ENCODE data around the gene RNF222. TPM values are rescaled to one million over a fixed set of nuclear protein-coding genes. Genes with fewer than 3 reads are reported as not detected.

Gene RNF222
- total and polyA plus RNA-seq, 2 donors from 2014 or later, result not detected

- no peak overlapping the region for H3K27ac ChIP-seq (ENCODE audit: low read depth in 2 of 2, low read length in 2 of 2)
- H3K36me3 ChIP-seq (ENCODE audit: control insufficient read depth in 2 of 3, insufficient read depth in 3 of 3, low read length in 3 of 3), result no peaks in the 10 kb centered on the region
- no peak overlapping the region for H3K4me3 ChIP-seq (ENCODE audit: low read length in 3 of 3)
- H3K4me1 ChIP-seq (ENCODE audit: control insufficient read depth in 2 of 3, insufficient read depth in 2 of 3, low read depth in 1 of 3, low read length in 3 of 3), result peaks cover 0 to 5% (median 4%) of the 10 kb centered on the region in 3 donors
- TF ChIP-seq CTCF (IDR thresholded peaks at IDR 0.05; ENCODE audit: borderline replicate concordance, extremely low read depth, insufficient read depth), result no peak
- no peaks in the 10 kb centered on the region for H3K27me3 ChIP-seq (ENCODE audit: control insufficient read depth, insufficient read depth, low read length)
- H3K9ac ChIP-seq (ENCODE audit: low read length in 3 of 3), result no peak overlapping the region
- intact Hi-C loops (cut with DNase I), result no loop called here
- no peaks in the 10 kb centered on the region for H3K9me3 ChIP-seq (ENCODE audit: control insufficient read depth in 2 of 3, insufficient read depth in 1 of 3, low read length in 3 of 3)
- no peak for DNase-seq
- FAIRE-seq, result no peak
Measured at GRCh38 chr17:8413328-8413727, 15.7 kb upstream of the RNF222 start.

- no peak overlapping the region for H3K9ac ChIP-seq (ENCODE audit: low read length in 3 of 3)
- H3K27me3 ChIP-seq (ENCODE audit: control insufficient read depth, insufficient read depth, low read length), result no peaks in the 10 kb centered on the region
- H3K4me1 ChIP-seq (ENCODE audit: control insufficient read depth in 2 of 3, insufficient read depth in 2 of 3, low read depth in 1 of 3, low read length in 3 of 3), result peaks cover 0 to 5% (median 4%) of the 10 kb centered on the region in 3 donors
- H3K9me3 ChIP-seq (ENCODE audit: control insufficient read depth in 2 of 3, insufficient read depth in 1 of 3, low read length in 3 of 3), result no peaks in the 10 kb centered on the region
- intact Hi-C loops (cut with DNase I), result no loop called here
- DNase-seq, result no peak
- no peak overlapping the region for H3K4me3 ChIP-seq (ENCODE audit: low read length in 3 of 3)
- FAIRE-seq, result no peak
- no peaks in the 10 kb centered on the region for H3K36me3 ChIP-seq (ENCODE audit: control insufficient read depth in 2 of 3, insufficient read depth in 3 of 3, low read length in 3 of 3)
- no peak overlapping the region for H3K27ac ChIP-seq (ENCODE audit: low read depth in 2 of 2, low read length in 2 of 2)
- TF ChIP-seq CTCF (IDR thresholded peaks at IDR 0.05; ENCODE audit: borderline replicate concordance, extremely low read depth, insufficient read depth), result no peak
Measured at GRCh38 chr17:8412089-8412488, 14.5 kb upstream of the RNF222 start.

- H3K4me1 ChIP-seq (ENCODE audit: control insufficient read depth in 2 of 3, insufficient read depth in 2 of 3, low read depth in 1 of 3, low read length in 3 of 3), result peaks cover 0 to 5% (median 4%) of the 10 kb centered on the region in 3 donors
- no peaks in the 10 kb centered on the region for H3K9me3 ChIP-seq (ENCODE audit: control insufficient read depth in 2 of 3, insufficient read depth in 1 of 3, low read length in 3 of 3)
- DNase-seq (no peak), FAIRE-seq (no peak)
- intact Hi-C loops (cut with DNase I), result no loop called here
- H3K27me3 ChIP-seq (ENCODE audit: control insufficient read depth, insufficient read depth, low read length), result no peaks in the 10 kb centered on the region
- TF ChIP-seq CTCF (IDR thresholded peaks at IDR 0.05; ENCODE audit: borderline replicate concordance, extremely low read depth, insufficient read depth), result no peak
- no peak overlapping the region for H3K4me3 ChIP-seq (ENCODE audit: low read length in 3 of 3)
- H3K36me3 ChIP-seq (ENCODE audit: control insufficient read depth in 2 of 3, insufficient read depth in 3 of 3, low read length in 3 of 3), result no peaks in the 10 kb centered on the region
- H3K27ac ChIP-seq (ENCODE audit: low read depth in 2 of 2, low read length in 2 of 2), result no peak overlapping the region
- H3K9ac ChIP-seq (ENCODE audit: low read length in 3 of 3), result no peak overlapping the region
Measured at GRCh38 chr17:8410883-8411238, 13.2 kb upstream of the RNF222 start.
